Left ventricle myocardium superior (tissue), 1 donor: Measurements from ENCODE around the gene KLHL22. TPM values are rescaled to one million over a fixed set of nuclear protein-coding genes. Genes with fewer than 3 reads are reported as not detected.
A peak's percentile ranks its signal among the peaks of the same experiment; 100 is the strongest.
"Not testable (repeated sequence)": the region's sequence is repeated elsewhere in the genome, so short reads cannot be mapped to it uniquely, and the experiment has no call there.

ENCODE experiments used
- ATAC-seq: fragments of 200-7000 bp; cut with Tn5 transposase; one replicate; pipeline ENCODE4 v1.9.1; 2020; ENCODE audit warnings: mild to moderate bottlenecking, moderate library complexity
- DNase-seq: peaks from one replicate; pipeline ENCODE4 v3.0.0-alpha.2; 2020
- intact Hi-C: fragments of 100-400 bp; cut with micrococcal nuclease; formaldehyde crosslinking; loops from one replicate; pipeline ENCODE4 v1.11.0; 2022
- long read RNA-seq: library from polyadenylated mRNA; unstranded; transcript quantifications from one replicate; pipeline ENCODE4 v2.0.0, GENCODE V29; 2021
- total RNA-seq: library from RNA; stranded (reverse); fragmentation: NEBNext Ultra II Directional; extraction: Animal tissue kit (Norgen Biotek cat#: 25700); gene quantifications from one replicate; pipeline ENCODE4 v1.2.1, GENCODE V29; 2021
- donor health status: DM: no; HTN: yes; CAD: no; lungs with severe emphysema.

The KLHL22 gene
- total RNA-seq, result 14.2 TPM
- long read RNA-seq, transcript KLHL22-201 (7 exons, 2,616 nt), result major isoform, 22 of 47 reads
- long read RNA-seq, partial matches to known transcripts, result 13 of 47 reads
- long read RNA-seq, other reads (novel, unspliced or antisense), result 12 of 47 reads

- DNase-seq, result peak; percentile 59
- intact Hi-C loops, result no loop called here
Observed at GRCh38 chr22:20494978-20495860, at the start of gene KLHL22. Gene KLHL22, minus strand, starts transcription at chr22:20495795. Its CDS starts 6,584 bp downstream, at chr22:20489211.

GRCh38 chr22:20545318-20545634, 49.7 kb upstream of the KLHL22 start:
- ATAC-seq, intact Hi-C loops, DNase-seq: not testable (repeated sequence)

More at GRCh38 chr22:20494978-20495860, at the start of gene KLHL22:
- peak; percentile 35 for ATAC-seq

- no peak for ATAC-seq
- DNase-seq, result no peak
- intact Hi-C loops, result no loop called here
Observed at GRCh38 chr22:20542736-20543135, 47.1 kb upstream of the KLHL22 start.

GRCh38 chr22:20542055-20542454, 46.5 kb upstream of the KLHL22 start:
- ATAC-seq, result no peak

GRCh38 chr22:20538875-20539274, 43.3 kb upstream of the KLHL22 start:
- DNase-seq, intact Hi-C loops, ATAC-seq: not testable (repeated sequence)

More at GRCh38 chr22:20542055-20542454, 46.5 kb upstream of the KLHL22 start:
- no peak for DNase-seq
- intact Hi-C loops, result no loop called here

GRCh38 chr22:20537983-20538382, 42.4 kb upstream of the KLHL22 start:
- intact Hi-C loops, result no loop called here
- ATAC-seq (no peak), DNase-seq (no peak)

- intact Hi-C loops, result no loop called here
- DNase-seq (no peak), ATAC-seq (no peak)
Observed at GRCh38 chr22:20537325-20537756, 41.7 kb upstream of the KLHL22 start.

GRCh38 chr22:20536590-20537324, 41.2 kb upstream of the KLHL22 start:
- ATAC-seq, result peak; percentile 71
- DNase-seq, result peak; percentile 77
- intact Hi-C loops, result no loop called here

- intact Hi-C loops, result no loop called here
- ATAC-seq (no peak), DNase-seq (no peak)
Observed at GRCh38 chr22:20533879-20534265, 38.3 kb upstream of the KLHL22 start.

GRCh38 chr22:20533095-20533878, 37.7 kb upstream of the KLHL22 start:
- no peak for DNase-seq
- no peak for ATAC-seq
- intact Hi-C loops, result no loop called here

- intact Hi-C loops, result no loop called here
- ATAC-seq (no peak), DNase-seq (no peak)
Observed at GRCh38 chr22:20532256-20532993, 36.8 kb upstream of the KLHL22 start.

GRCh38 chr22:20531404-20532201, 36.0 kb upstream of the KLHL22 start:
- DNase-seq (peak; percentile 74), ATAC-seq (peak; percentile 89)
- intact Hi-C loops, result no loop called here

- DNase-seq (no peak), ATAC-seq (no peak)
- intact Hi-C loops, result no loop called here
Observed at GRCh38 chr22:20531154-20531403, 35.5 kb upstream of the KLHL22 start.

- peak; percentile 8 for ATAC-seq
- intact Hi-C loops, result no loop called here
Observed at GRCh38 chr22:20530368-20531153, 35.0 kb upstream of the KLHL22 start.

GRCh38 chr22:20528405-20528978, 32.9 kb upstream of the KLHL22 start:
- intact Hi-C loops, result no loop called here
- ATAC-seq, result no peak
- no peak for DNase-seq

More at GRCh38 chr22:20530368-20531153, 35.0 kb upstream of the KLHL22 start:
- DNase-seq, result no peak

- no peak for DNase-seq
- intact Hi-C loops, result no loop called here
- ATAC-seq, result no peak
Observed at GRCh38 chr22:20526628-20527355, 31.2 kb upstream of the KLHL22 start.
